HCEC 1CT (cell line): ENCODE results near the gene GIGYF2.
A peak's percentile ranks its signal among the peaks of the same experiment; 100 is the strongest.
"Not testable (repeated sequence)": the region's sequence is repeated elsewhere in the genome, so short reads cannot be mapped to it uniquely, and the experiment has no call there.

Source experiments
- DNase-seq: peaks from one replicate; pipeline ENCODE4 v3.0.0-alpha.2; 2017

GIGYF2 gene

DNA sequence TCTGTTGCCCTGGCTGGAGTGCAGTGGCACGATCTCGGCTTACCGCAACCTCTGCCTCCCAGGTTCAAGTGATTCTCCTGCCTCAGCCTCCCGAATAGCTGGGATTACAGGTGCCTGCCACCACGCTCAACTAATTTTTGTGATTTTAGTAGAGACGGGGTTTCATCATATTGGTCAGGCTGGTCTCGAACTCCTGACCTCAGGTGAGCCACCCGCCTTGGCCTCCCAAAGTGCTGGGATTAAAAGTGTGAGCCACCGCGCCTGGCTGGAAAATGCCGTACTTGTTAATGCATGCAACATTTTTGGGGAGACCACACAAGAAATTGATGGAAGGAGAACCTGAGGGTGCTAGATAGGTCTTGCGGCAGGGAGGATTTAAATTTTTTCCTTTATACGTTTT, 6.0 kb upstream of the GIGYF2 start:
- DNase-seq, result not testable (repeated sequence)

DNA sequence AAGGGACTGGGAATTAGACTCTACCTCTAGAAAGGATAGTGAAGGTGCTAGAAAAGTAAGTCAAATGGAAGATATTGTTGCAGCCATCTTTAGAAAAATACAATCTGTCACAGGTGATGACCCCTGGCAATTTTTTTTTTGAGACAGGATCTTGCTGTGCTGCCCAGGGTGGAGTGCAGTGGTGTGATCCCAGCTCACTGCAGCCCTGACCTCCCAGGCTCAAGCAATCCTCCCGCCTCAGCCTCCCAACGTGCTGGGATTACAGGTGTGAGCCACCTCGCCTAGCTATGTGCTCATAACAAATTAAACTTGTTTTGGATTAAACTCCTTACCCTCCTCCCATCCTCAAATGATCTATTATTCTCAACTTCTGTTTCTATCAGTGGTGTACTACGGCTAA, 3.8 kb upstream of the GIGYF2 start:
- DNase-seq, result no peak

DNA sequence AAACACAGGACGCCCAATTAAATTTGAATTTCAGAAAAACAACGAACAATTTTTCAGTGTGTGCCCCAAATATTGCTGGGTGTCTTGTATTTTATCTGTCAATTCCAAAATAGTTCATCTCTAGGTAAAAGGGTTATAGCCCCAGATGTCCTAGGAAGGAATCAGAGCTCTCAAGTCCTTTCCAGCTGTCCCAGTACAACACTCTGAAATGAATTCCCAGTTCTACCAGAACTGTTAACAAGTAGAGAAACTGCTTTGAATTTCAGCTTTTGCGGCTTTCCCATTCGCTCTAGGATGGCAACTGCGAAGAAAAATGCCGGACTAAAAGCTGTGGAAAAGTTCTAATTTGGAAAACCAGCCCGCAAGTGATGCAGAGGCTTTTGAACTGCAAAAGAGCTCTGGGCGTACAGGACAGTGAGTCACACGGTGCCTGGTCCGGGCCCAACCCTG, 497 bp upstream of the GIGYF2 start:
- no peak for DNase-seq

DNA sequence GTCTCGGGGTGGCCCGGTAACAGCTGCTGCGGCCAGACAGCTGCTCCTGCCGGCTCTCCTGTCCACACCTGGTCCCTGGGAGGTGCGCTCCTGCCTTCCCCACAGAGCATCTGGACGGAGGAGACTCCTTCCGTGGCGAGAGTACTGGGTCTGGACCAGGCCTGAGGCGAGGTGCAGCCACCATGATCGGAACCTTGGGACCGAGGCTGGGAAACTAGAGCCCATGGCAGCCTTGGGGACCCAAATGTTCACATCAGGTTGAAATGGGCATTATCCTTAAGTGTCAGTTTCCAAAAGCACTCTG, 628 bp downstream of the GIGYF2 start:
- no peak for DNase-seq

DNA sequence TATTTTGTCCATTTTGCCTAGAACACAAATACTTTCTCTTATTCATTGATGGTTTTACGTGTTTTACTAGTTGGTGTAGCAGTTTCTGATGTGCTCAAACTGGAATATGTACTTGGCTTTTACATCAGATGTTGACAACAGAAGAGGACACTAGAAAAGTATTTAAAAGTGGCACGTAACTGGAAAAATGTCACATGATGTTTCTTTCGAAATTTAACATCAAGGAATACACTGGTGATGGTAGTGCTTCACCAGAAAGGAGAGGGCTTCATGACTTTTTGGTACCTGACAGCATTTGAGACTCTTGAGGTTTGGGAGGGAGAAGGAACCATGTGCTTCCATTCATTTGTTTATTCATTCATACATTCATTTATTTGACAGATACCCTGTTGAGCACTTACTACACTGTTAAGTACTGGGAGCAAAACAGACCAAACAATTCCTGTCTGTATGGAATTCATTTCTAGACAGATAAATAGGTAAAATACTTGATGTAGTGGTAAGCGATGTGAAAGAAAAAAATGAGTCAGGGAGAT, 1.5 kb downstream of the GIGYF2 start:
- DNase-seq, result no peak

DNA sequence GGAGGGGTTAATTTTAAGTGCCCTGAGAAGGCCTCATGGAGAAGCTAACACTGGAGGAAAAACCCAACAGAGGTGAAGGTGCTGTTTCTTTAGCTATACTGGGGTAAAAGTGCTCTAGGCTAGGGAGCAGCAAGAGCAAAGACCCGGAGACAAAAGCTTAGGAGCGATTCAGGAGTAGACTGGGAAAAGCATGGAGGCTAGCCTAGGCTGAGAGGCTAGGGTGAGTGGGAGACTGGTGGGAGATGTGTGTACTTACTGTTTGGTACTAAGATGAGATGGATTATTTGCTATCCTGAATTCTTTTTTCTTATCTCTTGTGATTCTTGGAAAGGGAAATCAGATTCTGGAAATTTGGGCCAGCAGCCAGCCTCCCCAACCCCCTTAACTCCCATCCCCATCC, 2.0 kb downstream of the GIGYF2 start:
- DNase-seq, result no peak

DNA sequence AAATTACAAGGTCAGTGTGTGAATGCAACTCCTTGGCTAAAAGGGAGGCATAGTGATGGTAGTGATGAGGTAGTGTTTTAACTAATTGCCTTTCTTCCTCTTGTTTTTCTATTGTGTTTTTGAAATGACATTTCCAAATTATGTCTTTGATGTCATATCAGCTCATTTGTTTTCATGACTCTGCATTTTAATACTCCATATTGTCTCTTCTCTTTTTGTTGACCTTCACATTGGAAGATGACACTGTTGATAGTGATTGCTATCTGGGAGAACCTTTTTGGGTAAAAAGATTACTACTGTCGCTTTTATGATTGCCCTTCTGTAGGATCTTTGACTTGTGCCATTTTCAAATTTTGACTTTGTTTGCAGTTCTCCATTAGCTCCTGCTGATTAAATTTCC, 3.0 kb downstream of the GIGYF2 start:
- DNase-seq, result no peak

DNA sequence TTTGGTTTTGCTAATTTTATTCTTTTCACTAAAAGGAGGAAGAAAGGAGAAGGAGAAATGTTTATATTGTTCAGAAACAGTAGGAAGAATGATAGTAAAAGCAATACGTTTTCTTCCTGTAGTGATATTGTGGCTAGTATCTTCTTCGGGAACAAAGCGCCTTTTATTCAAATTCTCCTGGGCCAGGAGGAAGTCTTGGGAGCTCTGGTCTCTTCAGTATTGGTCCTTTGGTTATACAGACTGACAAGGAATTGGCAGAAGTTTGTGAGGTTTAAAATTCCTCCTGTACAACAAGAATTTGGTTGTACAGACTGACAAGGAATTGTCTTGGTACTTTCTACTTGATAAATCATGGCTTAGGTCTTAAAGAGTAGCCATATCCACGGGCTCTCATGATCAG, 9.9 kb downstream of the GIGYF2 start:
- no peak for DNase-seq

DNA sequence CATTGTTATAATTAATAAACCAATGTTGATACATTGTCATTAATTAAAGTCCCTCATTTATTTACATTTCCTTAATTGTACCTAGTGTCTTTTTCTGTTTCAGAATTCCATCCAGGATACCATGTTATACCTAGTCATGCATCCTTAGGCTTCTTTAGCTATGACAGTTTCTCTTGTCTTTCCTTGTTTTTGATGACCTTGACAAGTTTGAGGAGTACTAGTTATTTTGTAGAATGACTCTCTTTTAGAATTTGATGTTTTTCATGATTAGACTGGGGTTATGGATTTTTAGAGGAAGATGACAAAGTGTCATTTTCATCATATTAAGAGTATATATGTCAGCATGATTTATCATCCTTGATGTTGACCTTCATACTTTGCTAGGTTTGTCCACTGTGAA, 16.4 kb downstream of the GIGYF2 start:
- no peak for DNase-seq

DNA sequence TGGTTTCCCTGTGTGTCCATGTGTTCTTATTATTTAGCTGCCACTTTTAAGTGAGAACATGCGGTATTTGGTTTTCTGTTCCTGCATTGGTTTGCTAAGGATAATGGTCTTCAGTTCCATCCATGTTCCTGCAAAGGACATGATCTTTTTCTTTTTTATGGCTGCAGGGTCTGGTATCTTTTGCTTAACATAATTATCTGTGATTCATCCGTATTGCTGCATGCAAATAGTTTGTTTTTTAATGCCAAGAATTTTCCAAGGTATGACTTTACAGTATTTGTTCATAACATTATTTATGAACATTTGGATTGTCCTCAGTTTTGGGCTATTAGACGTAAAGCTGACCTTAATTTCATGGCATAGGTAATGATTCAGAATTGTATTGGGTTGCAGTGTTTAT, 17.8 kb downstream of the GIGYF2 start:
- DNase-seq, result peak; percentile 21

DNA sequence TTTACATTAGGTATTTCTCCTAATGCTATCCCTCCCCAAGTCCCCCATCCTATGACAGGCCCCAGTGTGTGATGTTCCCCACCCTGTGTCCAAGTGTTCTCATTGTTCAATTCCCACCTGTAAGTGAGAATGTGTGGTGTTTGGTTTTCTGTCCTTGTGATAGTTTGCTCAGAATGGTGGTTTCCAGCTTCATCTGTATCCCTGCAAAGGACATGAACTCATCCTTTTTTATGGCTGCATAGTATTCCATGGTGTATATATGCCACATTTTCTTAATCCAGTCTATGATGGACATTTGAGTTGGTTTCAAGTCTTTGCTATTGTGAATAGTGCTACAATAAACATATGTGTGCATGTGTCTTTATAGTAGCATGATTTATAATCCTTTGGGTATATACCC, 22.9 kb downstream of the GIGYF2 start:
- DNase-seq, result not testable (repeated sequence)

DNA sequence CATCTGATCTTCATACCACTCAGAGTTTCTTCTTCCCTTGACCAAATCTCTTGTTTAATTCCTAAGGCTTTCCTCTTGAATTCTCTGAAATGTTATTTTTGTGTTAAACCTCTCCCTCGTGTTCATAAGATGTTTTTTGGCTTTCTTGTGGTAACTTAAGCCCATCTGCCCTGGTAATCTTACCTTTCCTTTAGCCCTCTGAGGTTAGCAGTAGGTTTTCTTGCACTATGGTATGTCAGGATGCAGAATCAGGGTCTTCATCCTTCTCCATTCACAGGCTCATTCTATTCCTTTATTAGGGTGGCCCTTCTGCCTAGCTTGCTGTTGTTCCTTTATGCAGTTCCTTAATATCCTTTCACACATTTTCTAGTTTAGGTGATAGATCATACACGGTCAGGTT, 24.1 kb downstream of the GIGYF2 start:
- no peak for DNase-seq

DNA sequence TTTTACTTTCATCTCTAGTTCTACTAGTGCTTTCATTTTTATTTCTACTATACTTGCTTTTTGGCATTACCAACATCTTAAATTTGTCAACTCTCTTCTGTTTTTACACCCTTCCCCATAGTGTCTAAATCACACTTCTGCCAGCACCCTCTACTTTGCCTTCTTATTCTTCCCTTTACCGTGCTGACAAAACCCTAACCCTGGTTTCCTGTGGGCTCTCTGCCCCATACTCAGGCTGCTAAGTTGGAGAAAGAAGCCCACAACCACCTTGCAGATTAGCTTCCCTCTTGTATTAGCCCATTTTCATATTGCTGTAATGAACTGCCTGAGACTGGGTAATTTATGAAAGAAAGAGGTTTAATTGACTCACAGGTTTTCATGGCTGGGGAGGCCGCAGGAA, 24.8 kb downstream of the GIGYF2 start:
- DNase-seq, result no peak

DNA sequence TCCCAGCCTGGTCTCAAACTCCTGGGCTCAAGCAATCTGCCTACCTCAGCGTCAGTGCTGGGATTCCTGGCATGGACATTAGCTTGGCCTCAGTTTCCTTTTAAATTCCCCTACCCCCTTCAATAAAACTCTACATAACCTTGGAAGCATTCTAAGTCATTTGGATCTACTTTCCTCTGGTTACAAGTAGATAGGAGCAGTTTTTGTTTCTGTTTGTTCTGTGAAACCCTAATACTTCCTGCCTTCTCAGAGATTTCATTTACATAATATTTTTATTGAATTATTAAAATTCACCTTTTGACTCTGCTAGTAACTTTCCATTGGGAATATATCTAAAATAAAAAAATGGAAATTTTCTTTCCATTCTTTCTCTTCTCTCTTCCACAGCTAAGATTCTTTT, 25.9 kb downstream of the GIGYF2 start:
- DNase-seq, result no peak

DNA sequence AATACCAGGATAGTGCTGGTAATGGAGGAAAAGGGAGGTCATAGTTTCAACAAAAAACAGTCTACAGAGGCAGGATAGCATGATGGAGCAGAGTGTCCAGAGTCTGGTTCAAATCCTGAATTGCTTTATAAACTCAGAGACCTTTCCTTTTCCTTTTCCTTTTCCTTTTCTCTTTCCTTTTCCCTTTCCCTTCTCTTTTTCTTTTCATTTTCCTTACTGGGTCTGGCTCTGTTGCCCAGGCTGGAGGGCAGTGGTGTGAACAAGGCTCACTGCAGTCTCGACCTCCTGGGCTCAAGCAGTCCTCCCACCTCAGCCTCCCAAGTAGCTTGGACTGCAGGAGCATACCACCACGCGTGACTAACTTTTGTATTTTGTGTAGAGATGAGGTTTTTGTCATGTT, 31.7 kb downstream of the GIGYF2 start:
- no peak for DNase-seq

DNA sequence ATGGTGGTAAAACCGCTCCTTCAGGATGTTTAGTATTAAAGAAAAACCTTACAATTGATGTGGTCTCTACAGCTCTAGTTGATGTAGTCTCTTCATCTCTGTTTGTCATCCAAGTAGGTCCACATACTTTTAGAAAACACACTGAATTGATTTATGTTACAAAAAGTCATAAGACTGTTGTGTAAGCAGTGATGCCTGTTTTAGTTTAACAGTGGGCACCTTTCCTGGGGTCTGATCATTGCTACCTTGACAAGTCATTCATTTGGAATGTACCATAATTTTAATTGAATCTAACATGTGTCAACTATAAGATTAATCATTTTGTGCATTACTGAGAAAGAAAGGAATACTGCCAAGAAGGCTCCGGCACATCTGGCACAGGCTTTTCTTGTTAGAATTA, 34.3 kb downstream of the GIGYF2 start:
- DNase-seq, result no peak

DNA sequence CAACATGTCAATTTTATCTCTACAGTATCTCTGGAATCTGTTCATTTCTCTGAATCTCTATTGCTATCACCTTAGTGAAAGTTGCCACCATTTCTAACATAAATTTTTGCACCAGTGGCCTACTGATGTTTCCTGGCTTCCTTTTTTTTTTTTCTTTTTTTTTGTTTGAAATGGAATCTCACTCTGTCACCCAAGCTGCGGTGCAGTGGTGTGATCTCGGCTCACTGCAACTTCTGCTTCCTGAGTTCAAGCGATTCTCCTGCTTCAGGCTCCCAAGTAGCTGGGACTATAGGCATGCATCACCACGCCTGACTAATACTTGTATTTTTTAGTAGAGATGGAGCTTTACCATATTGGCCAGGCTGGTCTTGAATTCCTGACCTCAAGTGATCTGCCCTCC, 44.2 kb downstream of the GIGYF2 start:
- no peak for DNase-seq

DNA sequence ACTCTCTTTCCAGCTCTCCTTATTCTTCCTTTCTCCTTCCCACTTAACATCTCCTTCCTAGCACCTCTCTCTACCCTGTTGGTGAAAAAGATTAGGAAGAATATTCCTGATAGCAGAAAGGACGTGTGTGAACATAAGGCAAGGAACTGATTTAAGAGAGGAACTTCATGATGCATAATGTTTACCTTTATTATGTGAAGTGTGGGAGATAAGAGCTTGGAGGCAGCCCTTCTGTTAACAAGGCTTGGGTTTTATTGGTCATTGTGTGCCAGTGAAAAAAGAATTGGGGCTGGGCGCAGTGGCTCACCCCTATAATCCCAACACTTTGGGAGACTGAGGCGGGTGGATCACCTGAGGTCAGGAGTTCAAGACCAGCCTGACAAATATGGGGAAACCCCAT, 44.8 kb downstream of the GIGYF2 start:
- DNase-seq, result no peak

DNA sequence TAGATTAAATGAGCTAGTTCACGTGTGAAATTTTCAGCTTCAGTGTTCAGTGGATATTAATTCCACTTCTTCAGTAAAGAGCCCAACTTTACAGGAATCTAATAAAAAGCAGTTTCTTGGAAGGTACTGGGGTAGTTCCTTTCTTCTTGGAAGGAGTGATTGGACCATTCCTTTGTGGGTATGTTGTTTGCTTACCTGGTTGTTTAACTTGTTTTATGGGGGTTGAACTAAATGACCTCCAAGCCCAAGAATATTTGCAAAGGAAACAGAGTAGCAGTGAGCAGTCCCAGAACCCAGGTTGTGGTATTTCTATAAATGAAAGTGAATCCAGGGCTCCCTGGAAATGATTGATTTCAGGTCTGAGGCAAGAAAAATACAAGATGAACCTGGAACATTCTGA, 47.8 kb downstream of the GIGYF2 start:
- DNase-seq, result no peak

DNA sequence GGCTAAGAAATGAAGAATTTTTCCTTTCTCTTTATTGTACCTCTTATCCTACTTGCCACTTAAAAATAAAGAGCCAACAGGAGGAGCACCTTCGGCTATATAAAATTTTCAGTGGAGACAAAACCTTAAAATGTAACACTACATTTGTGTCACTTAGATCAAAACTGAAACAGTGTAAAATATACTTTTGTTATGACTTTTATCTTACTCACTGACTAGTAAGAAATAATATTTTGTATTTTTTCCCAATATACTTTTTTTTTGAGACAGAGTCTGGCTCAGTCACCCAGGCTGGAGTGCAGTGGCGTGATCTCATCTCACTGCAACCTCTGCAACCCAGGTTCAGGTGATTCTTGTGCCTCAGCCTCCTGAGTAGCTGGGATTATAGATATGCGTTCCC, 50.9 kb downstream of the GIGYF2 start:
- DNase-seq, result no peak

DNA sequence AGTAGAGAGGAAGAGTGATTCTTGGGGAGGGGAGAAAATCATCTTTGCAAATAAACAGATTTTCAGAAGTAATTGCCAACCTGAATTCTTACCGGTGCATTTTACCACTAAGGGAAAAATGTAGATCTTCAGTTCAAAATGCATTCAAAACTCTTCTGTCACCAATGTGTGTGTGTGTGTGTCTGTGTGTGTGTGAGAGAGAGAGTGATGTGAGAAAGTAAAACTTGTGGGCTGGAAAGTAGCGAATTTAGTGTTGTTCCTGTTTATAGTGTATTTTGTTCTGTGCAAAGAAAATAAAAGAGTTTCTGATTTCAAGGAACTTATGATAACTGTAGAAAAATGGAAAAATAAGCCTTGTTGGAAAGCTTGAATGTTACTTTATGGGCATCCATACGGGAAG, 52.2 kb downstream of the GIGYF2 start:
- no peak for DNase-seq

DNA sequence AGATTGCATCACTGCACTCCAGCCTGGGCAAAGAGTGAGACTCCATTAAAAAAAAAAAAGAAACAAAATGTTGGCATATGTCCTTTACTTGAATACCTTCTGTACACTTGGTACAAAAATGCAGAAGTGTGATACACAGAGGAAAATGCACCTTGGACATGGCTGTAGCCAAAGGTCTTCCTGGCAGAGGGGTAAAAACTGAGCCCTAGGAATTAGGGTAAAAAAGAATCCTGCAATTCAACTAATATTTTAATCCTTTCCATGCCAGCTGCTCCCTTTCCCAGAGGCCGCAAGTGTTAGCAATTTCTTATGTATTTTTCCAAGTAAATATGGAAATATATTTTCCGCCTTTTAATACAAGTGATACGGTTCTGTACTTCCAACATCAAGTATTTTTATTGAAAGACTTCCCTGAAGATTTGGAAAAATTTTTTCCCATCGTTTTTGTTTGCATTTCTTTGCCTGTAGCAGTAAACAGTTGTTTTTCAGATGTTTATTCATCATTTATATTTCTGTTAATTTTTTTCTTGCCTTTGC, 53.1 kb downstream of the GIGYF2 start:
- DNase-seq, result no peak

DNA sequence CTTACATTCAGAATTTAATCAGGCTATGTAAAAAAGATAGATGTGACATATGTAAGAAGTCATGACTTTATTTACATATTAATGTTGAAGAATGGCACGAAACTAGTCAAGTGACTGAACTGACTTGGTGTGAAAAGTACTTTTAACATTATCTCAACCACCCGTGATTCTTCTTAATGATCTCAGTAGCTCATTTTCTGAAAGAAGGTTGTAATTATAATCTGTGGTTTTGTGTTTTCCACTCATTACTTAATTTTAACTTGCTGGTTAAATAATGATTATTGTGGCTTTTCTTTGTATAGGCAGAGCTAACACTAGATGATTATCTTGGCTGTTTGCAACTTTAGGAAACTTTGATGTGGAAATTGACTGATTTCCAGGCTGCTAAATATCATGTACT, 60.8 kb downstream of the GIGYF2 start:
- no peak for DNase-seq

DNA sequence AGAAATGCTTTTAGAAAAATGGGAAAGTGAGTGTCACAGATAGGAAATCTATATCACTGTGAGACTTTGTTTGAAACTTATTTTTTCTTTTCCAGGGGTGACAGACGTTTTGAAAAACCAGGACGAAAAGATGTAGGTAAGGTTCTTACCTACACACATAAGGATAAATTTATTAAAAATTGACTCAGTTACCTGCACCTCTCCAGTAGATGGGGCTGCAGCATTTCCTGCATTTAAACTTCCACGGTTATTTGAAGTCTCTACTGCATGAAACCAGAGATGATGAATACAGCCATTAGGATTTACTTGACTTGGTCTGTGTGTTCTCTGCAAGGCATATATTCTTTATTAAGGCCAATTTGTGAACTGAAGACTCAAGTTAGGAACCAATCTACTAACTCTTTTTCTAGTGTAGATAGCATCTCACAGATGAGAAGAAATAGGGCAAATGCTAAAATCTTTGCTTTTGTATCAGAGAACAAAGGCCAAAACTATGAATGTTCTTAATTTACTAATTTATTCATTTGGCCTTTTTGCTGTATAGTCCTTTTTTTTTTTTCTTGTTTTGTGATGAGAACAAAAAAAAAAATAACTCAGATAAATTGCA, 64.3 kb downstream of the GIGYF2 start:
- DNase-seq, result peak; percentile 26

DNA sequence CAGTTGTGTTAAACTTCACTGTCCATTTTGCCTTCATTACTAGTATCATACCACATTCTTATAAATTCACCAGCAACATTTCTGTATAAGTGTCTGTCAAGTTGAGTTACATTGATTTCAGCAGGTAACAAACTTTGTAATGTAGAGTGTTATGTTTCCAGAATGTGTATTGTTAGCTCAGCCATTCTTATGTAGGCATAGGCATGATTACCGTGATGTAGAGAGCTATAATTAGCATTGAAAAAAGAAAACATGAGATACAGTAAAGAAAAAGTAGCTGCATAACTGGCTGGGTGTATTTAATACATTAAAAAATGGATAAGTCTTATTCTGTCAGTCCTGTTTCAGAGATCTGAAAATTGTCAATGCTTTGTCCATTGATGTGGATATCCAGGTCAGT, 70.7 kb downstream of the GIGYF2 start:
- DNase-seq, result no peak

DNA sequence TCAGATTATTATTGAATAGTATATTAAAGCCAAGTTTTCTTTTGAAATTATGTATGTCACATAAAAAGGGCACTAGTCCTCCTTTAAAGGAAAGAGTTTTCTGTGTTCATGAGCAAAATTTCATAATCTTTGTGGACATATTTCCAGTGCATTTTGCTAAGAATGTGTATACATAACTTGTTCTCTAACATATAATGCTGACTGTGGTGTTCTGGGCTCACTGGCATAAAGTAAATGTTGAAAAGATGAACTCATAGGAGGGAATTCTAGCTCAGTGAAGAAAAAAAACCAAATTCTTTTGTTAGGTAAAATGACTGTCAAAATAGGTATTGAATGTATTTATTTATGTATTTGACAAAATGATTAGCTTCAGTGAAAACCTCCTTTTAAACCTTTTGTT, 73.1 kb downstream of the GIGYF2 start:
- no peak for DNase-seq
